ENCODE results near the gene ART1. TPM values are rescaled to one million over a fixed set of nuclear protein-coding genes. Genes with fewer than 3 reads are reported as not detected.
A peak's percentile ranks its signal among the peaks of the same experiment; 100 is the strongest.

The ART1 gene
- total RNA-seq, 1 experiment from 2014 or later: not detected

DNA sequence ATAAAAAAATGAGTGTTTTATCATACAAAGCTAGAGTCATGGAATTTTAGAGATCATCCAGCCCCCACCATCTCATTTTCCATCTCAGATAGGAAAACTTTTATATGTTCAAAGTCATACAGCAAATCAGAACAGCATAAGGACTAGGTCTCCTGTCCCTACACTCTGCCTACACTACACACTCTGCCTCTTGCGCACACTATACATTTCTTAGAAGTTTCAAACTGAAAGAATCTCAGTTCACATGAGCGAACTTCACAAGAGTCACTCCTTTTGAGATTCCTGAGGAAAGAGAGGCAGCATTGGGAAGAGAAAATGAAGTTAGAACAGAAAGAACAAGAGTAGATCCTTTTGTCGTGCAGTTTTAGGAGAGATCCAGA lies 39.7 kb upstream of the ART1 start:
- no peak for ATAC-seq
- CTCF ChIA-PET: no interaction called here
- POLR2A ChIA-PET (ENCODE audit: unreplicated experiment): no interaction called here
- intact Hi-C loops (cut with micrococcal nuclease): loop anchor here (5.0 kb wide), 1 partner anchor 153 kb away; no protein-coding TSS in a partner anchor
- no peak for TF ChIP-seq EZH2phosphoT487 (IDR thresholded peaks at IDR 0.05; ENCODE audit: borderline replicate concordance, low read length)
- TF ChIP-seq, protein P1, sequence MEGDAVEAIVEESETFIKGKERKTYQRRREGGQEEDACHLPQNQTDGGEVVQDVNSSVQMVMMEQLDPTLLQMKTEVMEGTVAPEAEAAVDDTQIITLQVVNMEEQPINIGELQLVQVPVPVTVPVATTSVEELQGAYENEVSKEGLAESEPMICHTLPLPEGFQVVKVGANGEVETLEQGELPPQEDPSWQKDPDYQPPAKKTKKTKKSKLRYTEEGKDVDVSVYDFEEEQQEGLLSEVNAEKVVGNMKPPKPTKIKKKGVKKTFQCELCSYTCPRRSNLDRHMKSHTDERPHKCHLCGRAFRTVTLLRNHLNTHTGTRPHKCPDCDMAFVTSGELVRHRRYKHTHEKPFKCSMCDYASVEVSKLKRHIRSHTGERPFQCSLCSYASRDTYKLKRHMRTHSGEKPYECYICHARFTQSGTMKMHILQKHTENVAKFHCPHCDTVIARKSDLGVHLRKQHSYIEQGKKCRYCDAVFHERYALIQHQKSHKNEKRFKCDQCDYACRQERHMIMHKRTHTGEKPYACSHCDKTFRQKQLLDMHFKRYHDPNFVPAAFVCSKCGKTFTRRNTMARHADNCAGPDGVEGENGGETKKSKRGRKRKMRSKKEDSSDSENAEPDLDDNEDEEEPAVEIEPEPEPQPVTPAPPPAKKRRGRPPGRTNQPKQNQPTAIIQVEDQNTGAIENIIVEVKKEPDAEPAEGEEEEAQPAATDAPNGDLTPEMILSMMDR (conservative IDR thresholded peaks at IDR 0.05; ENCODE audit: low read depth, low read length): no peak
- DNase-seq: no peak
- no peak overlapping the region for H3K4me2 ChIP-seq (ENCODE audit: low read length)
- no peaks in the 10 kb centered on the region for H4K20me1 ChIP-seq (ENCODE audit: low read length)
- H3K9me3 ChIP-seq (ENCODE audit: low read length): no peaks in the 10 kb centered on the region
- H3K36me3 ChIP-seq (ENCODE audit: low read depth, low read length): no peaks in the 10 kb centered on the region
- H3K9me2 ChIP-seq (replicated peaks; ENCODE audit: low read length): no peaks in the 10 kb centered on the region
- no peak overlapping the region for H3K4me3 ChIP-seq (ENCODE audit: low read length)
- H3K79me2 ChIP-seq (ENCODE audit: low read length): no peaks in the 10 kb centered on the region
- H3K27me3 ChIP-seq (ENCODE audit: low read length): peaks cover 6% of the 10 kb centered on the region; the same call in 1 of the 2 replicates
- no TSS peak for BruUV-seq (replicated peaks)
- H3K4me1 ChIP-seq (ENCODE audit: insufficient read depth, low read length): peaks cover 3% of the 10 kb centered on the region; the same call in 1 of the 2 replicates
- no peak overlapping the region for H2AFZ ChIP-seq (ENCODE audit: low read length)
- no peak overlapping the region for H3K27ac ChIP-seq (ENCODE audit: low read length)
- H3F3A ChIP-seq (ENCODE audit: low read length, unreplicated experiment): no peaks in the 10 kb centered on the region
- H3K9ac ChIP-seq (ENCODE audit: low read length): no peak overlapping the region

DNA sequence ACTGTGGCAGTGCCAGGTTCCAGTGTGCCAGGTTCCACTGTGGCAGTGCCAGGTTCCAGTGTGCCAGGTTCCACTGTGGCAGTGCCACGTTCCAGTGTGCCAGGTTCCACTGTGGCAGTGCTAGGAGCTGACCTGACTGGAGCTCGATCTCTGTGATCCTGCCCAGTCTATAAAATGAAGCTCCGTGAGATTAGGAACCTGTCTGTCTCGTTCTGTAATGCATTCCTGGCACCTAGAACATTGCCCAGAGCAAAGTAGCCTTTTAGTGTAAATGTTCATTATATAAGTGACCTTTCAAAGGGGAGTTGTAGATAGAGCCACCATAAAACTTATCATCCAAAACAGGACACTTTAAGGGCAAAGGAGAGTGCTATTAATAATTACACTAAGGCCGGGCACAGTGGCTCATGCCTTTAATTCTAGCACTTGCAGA lies 39.1 kb upstream of the ART1 start:
- Histone ChIP-seq H3K9me3 (ENCODE audit: low read length) (no peaks in the 10 kb centered on the region), H3K27me3 (ENCODE audit: low read length) (peaks cover 6% of the 10 kb centered on the region; the same call in 1 of the 2 replicates), H3K9me2 (replicated peaks; ENCODE audit: low read length) (no peaks in the 10 kb centered on the region), H3K79me2 (ENCODE audit: low read length) (no peaks in the 10 kb centered on the region), H3K4me1 (ENCODE audit: insufficient read depth, low read length) (peaks cover 3% of the 10 kb centered on the region; the same call in 1 of the 2 replicates), H3K4me3 (ENCODE audit: low read length) (no peak overlapping the region), H4K20me1 (ENCODE audit: low read length) (no peaks in the 10 kb centered on the region), H3K27ac (ENCODE audit: low read length) (no peak overlapping the region), H3K36me3 (ENCODE audit: low read depth, low read length) (no peaks in the 10 kb centered on the region), H3K9ac (ENCODE audit: low read length) (no peak overlapping the region), H3K4me2 (ENCODE audit: low read length) (no peak overlapping the region), H2AFZ (ENCODE audit: low read length) (no peak overlapping the region), H3F3A (ENCODE audit: low read length, unreplicated experiment) (no peaks in the 10 kb centered on the region)
- no TSS peak for BruUV-seq (replicated peaks)
- TF ChIP-seq, protein P1 (conservative IDR thresholded peaks at IDR 0.05; ENCODE audit: low read depth, low read length): no peak
- TF ChIP-seq EZH2 (IDR thresholded peaks at IDR 0.05; ENCODE audit: low read length, unreplicated experiment) (no peak), EZH2phosphoT487 (IDR thresholded peaks at IDR 0.05; ENCODE audit: borderline replicate concordance, low read length) (no peak)
- ATAC-seq (no peak), DNase-seq (peak; percentile 47)
- intact Hi-C loops (cut with micrococcal nuclease): loop anchor here (5.0 kb wide), 1 partner anchor 153 kb away; no protein-coding TSS in a partner anchor
- ChIA-PET POLR2A (ENCODE audit: unreplicated experiment) (no interaction called here), CTCF (no interaction called here)

DNA sequence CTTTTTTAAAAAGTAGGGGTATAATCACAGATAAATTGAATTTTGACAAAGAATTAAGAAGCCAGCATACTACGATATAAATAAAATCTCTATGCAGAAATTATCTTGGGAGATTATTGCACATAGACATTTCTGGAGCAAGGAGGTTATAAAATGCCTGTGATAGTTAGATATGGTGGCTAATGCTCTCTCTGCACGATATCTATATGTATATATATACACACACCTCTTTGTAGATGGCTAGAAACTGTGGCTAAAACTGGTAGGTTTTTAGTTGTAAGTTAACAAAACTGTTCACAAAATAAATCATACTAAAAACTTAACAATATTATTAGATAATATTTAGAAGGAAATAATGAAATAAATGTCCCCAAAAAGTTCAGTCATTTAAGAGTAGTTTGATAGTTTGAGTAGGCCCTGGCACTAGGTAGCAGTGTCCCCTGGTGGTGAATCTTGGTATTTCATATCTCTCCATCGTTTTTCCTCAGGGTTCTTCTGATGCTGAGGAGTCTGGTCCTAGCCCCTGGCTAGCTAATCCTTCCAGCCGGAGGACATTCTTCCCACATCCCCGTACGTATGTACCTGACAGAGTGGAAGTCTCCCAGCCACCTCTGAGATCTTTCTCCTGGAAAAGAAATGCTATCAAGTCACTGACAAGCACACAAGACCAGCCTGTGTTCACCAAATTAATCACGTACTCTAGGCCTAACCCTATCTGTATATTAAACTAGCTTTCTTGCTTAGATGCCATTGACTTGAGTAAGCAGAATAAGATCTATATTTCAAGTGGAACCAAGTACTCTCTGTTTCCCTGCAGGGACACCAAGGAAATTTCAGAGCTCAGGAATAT lies 35.3 kb upstream of the ART1 start:
- H3K36me3 ChIP-seq (ENCODE audit: low read depth, low read length): no peaks in the 10 kb centered on the region
- intact Hi-C loops (cut with micrococcal nuclease): loop anchor here (5.0 kb wide), 1 partner anchor 157 kb away; no protein-coding TSS in a partner anchor
- H3K27me3 ChIP-seq (ENCODE audit: low read length): 0 out of 2 replicates have a peak, but pooled peaks cover 3% of the 10 kb centered on the region
- H3K9ac ChIP-seq (ENCODE audit: low read length): no peak overlapping the region
- no peak overlapping the region for H3K4me3 ChIP-seq (ENCODE audit: low read length)
- DNase-seq (peak; percentile 64), ATAC-seq (peak; percentile 80)
- no peak overlapping the region for H2AFZ ChIP-seq (ENCODE audit: low read length)
- H3K9me3 ChIP-seq (ENCODE audit: low read length): no peaks in the 10 kb centered on the region
- CTCF ChIA-PET: interaction anchor here (0.5 kb wide), 1 partner anchor 156 kb away, joined by 3 read pairs; no protein-coding TSS in a partner anchor
- peaks cover 3% of the 10 kb centered on the region; the same call in 1 of the 2 replicates for H3K4me1 ChIP-seq (ENCODE audit: insufficient read depth, low read length)
- H3K79me2 ChIP-seq (ENCODE audit: low read length): no peaks in the 10 kb centered on the region
- H3K27ac ChIP-seq (ENCODE audit: low read length): no peak overlapping the region
- no TSS peak for BruUV-seq (replicated peaks)
- TF ChIP-seq, protein P1 (conservative IDR thresholded peaks at IDR 0.05; ENCODE audit: low read depth, low read length): peak; percentile 76
- no peak for TF ChIP-seq EZH2phosphoT487 (IDR thresholded peaks at IDR 0.05; ENCODE audit: borderline replicate concordance, low read length)
- no peak overlapping the region for H3K4me2 ChIP-seq (ENCODE audit: low read length)
- POLR2A ChIA-PET (ENCODE audit: unreplicated experiment): no interaction called here
- H3F3A ChIP-seq (ENCODE audit: low read length, unreplicated experiment): no peaks in the 10 kb centered on the region
- H3K9me2 ChIP-seq (replicated peaks; ENCODE audit: low read length): no peaks in the 10 kb centered on the region
- no peaks in the 10 kb centered on the region for H4K20me1 ChIP-seq (ENCODE audit: low read length)

Data from PC-3 (cell line).